Measurements from ENCODE around the gene CCM2. TPM values are rescaled to one million over a fixed set of nuclear protein-coding genes. Genes with fewer than 3 reads are reported as not detected.

Gene CCM2
- total and polyA plus RNA-seq, 2 experiments from 2014 or later, result 24.9 to 40.1 TPM

GRCh38 chr7:44964384-44964830, 35.6 kb upstream of the CCM2 start:
- Mint-ChIP-seq H3K27ac (no peak overlapping the region), H3K9me3 (no peaks in the 10 kb centered on the region), H3K27me3 (ENCODE audit: insufficient read depth, low read depth, poor library complexity) (peaks cover 22% of the 10 kb centered on the region), H3K4me3 (no peak overlapping the region), H3K36me3 (ENCODE audit: low read depth) (no peaks in the 10 kb centered on the region), H3K4me1 (no peaks in the 10 kb centered on the region)
- DNase-seq (ENCODE audit: low spot score), result peak; percentile 58
- H3K27ac ChIP-seq (ENCODE audit: low read depth), result no peak overlapping the region
- no peaks in the 10 kb centered on the region for H3K4me1 ChIP-seq (ENCODE audit: insufficient read depth)
- H3K79me2 ChIP-seq (replicated peaks; ENCODE audit: insufficient read depth), result no peaks in the 10 kb centered on the region
- H4K20me1 ChIP-seq (replicated peaks; ENCODE audit: insufficient read depth), result no peaks in the 10 kb centered on the region
- no peak overlapping the region for H2AFZ ChIP-seq
- peak; percentile 21 for ATAC-seq
- 0 out of 2 replicates have a peak, but pooled peaks cover 4% of the 10 kb centered on the region for H3F3A ChIP-seq (replicated peaks; ENCODE audit: low read depth)
- H3K4me2 ChIP-seq, result no peak overlapping the region
- H3K27me3 ChIP-seq (ENCODE audit: insufficient read depth), result peaks cover 22% of the 10 kb centered on the region
- TF ChIP-seq, protein P1, sequence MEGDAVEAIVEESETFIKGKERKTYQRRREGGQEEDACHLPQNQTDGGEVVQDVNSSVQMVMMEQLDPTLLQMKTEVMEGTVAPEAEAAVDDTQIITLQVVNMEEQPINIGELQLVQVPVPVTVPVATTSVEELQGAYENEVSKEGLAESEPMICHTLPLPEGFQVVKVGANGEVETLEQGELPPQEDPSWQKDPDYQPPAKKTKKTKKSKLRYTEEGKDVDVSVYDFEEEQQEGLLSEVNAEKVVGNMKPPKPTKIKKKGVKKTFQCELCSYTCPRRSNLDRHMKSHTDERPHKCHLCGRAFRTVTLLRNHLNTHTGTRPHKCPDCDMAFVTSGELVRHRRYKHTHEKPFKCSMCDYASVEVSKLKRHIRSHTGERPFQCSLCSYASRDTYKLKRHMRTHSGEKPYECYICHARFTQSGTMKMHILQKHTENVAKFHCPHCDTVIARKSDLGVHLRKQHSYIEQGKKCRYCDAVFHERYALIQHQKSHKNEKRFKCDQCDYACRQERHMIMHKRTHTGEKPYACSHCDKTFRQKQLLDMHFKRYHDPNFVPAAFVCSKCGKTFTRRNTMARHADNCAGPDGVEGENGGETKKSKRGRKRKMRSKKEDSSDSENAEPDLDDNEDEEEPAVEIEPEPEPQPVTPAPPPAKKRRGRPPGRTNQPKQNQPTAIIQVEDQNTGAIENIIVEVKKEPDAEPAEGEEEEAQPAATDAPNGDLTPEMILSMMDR (conservative IDR thresholded peaks at IDR 0.05; ENCODE audit: low read depth in 2 of 2), result peak; percentile 55 to 74
- TF ChIP-seq ZNF114 (CRISPR knock-in tag; IDR thresholded peaks at IDR 0.05), result no peak
- no peak overlapping the region for H3K4me3 ChIP-seq
- no peaks in the 10 kb centered on the region for H3K9me2 ChIP-seq (ENCODE audit: insufficient read depth)
- H3K36me3 ChIP-seq (ENCODE audit: insufficient read depth), result no peaks in the 10 kb centered on the region

- Histone ChIP-seq H3K36me3 (ENCODE audit: insufficient read depth) (no peaks in the 10 kb centered on the region), H4K20me1 (replicated peaks; ENCODE audit: insufficient read depth) (no peaks in the 10 kb centered on the region), H2AFZ (no peak overlapping the region), H3K79me2 (replicated peaks; ENCODE audit: insufficient read depth) (no peaks in the 10 kb centered on the region), H3K4me2 (no peak overlapping the region), H3K4me3 (no peak overlapping the region), H3K27me3 (ENCODE audit: insufficient read depth) (peaks cover 22% of the 10 kb centered on the region), H3K27ac (ENCODE audit: low read depth) (no peak overlapping the region), H3K4me1 (ENCODE audit: insufficient read depth) (no peaks in the 10 kb centered on the region), H3F3A (replicated peaks; ENCODE audit: low read depth) (0 out of 2 replicates have a peak, but pooled peaks cover 4% of the 10 kb centered on the region), H3K9me2 (ENCODE audit: insufficient read depth) (no peaks in the 10 kb centered on the region)
- H3K4me1 Mint-ChIP-seq, result no peaks in the 10 kb centered on the region
- H3K27me3 Mint-ChIP-seq (ENCODE audit: insufficient read depth, low read depth, poor library complexity), result peaks cover 22% of the 10 kb centered on the region
- no peaks in the 10 kb centered on the region for H3K36me3 Mint-ChIP-seq (ENCODE audit: low read depth)
- no peaks in the 10 kb centered on the region for H3K9me3 Mint-ChIP-seq
- DNase-seq (ENCODE audit: low spot score) (no peak), ATAC-seq (no peak)
- H3K27ac Mint-ChIP-seq, result no peak overlapping the region
- no peak overlapping the region for H3K4me3 Mint-ChIP-seq
- TF ChIP-seq EZH2phosphoT487 (IDR thresholded peaks at IDR 0.05; ENCODE audit: unreplicated experiment) (no peak), REST (IDR thresholded peaks at IDR 0.05; ENCODE audit: unreplicated experiment) (no peak), EZH2 (IDR thresholded peaks at IDR 0.05; ENCODE audit: low read depth, unreplicated experiment) (no peak), ZNF462 (CRISPR knock-in tag; IDR thresholded peaks at IDR 0.05) (no peak), CREB1 (CRISPR knock-in tag; IDR thresholded peaks at IDR 0.05; ENCODE audit: low read depth) (no peak)
Measured at GRCh38 chr7:44964831-44965440, 35.1 kb upstream of the CCM2 start.

Measured in GM23338 (cell line).